Brain microvascular endothelial cell (primary cell): ENCODE results near the gene MATCAP1.

Experiments used
- DNase-seq: peaks from one replicate; pipeline ENCODE4 v3.0.0-alpha.2; 2020
- H3K27ac ChIP-seq: fragments of 250-450 bp; sonication (Bioruptor Pico); 2 replicates; pipeline ENCODE4 v1.5.1; 2020; ENCODE audit warnings: mild to moderate bottlenecking, moderate library complexity
- H3K27me3 ChIP-seq: fragments of 250-450 bp; sonication (Bioruptor Pico); replicated peaks from 2 replicates; pipeline ENCODE4 v1.5.1; 2020; ENCODE audit warnings: mild to moderate bottlenecking
- H3K36me3 ChIP-seq: fragments of 250-450 bp; sonication (Bioruptor Pico); replicated peaks from 2 replicates; pipeline ENCODE4 v1.5.1; 2020; ENCODE audit warnings: mild to moderate bottlenecking
- H3K4me3 ChIP-seq: 2 replicates; pipeline ENCODE4 v1.5.1; 2011; ENCODE audit warnings: low read depth, mild to moderate bottlenecking, control low read depth, low read length, moderate library complexity
- CTCF ChIP-seq: IDR thresholded peaks from 2 replicates; pipeline ENCODE4 v1.5.1; 2011; ENCODE audit warnings: low read depth, mild to moderate bottlenecking, moderate library complexity, low read length, control low read depth, inconsistent platforms; ENCODE audit errors: missing control alignments
- in situ Hi-C: cut with HindIII; loops from 2 replicates; pipeline ENCODE4 v1.10.0; 2017; ENCODE audit warnings: low sequenced_read_pairs, low pct_ligation_motif_present

MATCAP1 gene

GRCh38 chr16:67177743-67178699, 5.7 kb downstream of the MATCAP1 start:
- Histone ChIP-seq H3K36me3 (no peaks in the 10 kb centered on the region), H3K4me3 (peak overlapping the region; percentile 43), H3K27ac (no peak overlapping the region), H3K27me3 (no peaks in the 10 kb centered on the region)
- TF ChIP-seq CTCF = peak; percentile 30
- in situ Hi-C loops = no loop called here
- DNase-seq = no peak

GRCh38 chr16:67176662-67177061, 7.1 kb downstream of the MATCAP1 start:
- Histone ChIP-seq H3K4me3 (no peak overlapping the region), H3K27ac (no peak overlapping the region), H3K36me3 (no peaks in the 10 kb centered on the region), H3K27me3 (no peaks in the 10 kb centered on the region)
- TF ChIP-seq CTCF = no peak
- in situ Hi-C loops = no loop called here
- DNase-seq = no peak

- Histone ChIP-seq H3K36me3 (no peaks in the 10 kb centered on the region), H3K27ac (no peak overlapping the region), H3K27me3 (no peaks in the 10 kb centered on the region), H3K4me3 (peak overlapping the region; percentile 52)
- no peak for DNase-seq
- in situ Hi-C loops = no loop called here
- no peak for TF ChIP-seq CTCF
Measured at GRCh38 chr16:67174706-67175231, 9.0 kb downstream of the MATCAP1 start.

GRCh38 chr16:67173808-67174705, 9.7 kb downstream of the MATCAP1 start:
- Histone ChIP-seq H3K4me3 (peak overlapping the region; percentile 52), H3K36me3 (no peaks in the 10 kb centered on the region), H3K27me3 (no peaks in the 10 kb centered on the region), H3K27ac (no peak overlapping the region)
- peak; percentile 60 for DNase-seq
- TF ChIP-seq CTCF = peak; percentile 39
- in situ Hi-C loops = no loop called here

- TF ChIP-seq CTCF = no peak
- in situ Hi-C loops = no loop called here
- peak overlapping the region; percentile 52 for H3K4me3 ChIP-seq
- H3K27ac ChIP-seq = no peak overlapping the region
- H3K27me3 ChIP-seq = no peaks in the 10 kb centered on the region
- no peaks in the 10 kb centered on the region for H3K36me3 ChIP-seq
- DNase-seq = no peak
Measured at GRCh38 chr16:67173323-67173722, 10.4 kb downstream of the MATCAP1 start.
